ENCODE results near the gene LHFPL4. TPM values are rescaled to one million over a fixed set of nuclear protein-coding genes. Genes with fewer than 3 reads are reported as not detected.

The LHFPL4 gene
- total RNA-seq, 1 experiment from 2014 or later = not detected

DNA sequence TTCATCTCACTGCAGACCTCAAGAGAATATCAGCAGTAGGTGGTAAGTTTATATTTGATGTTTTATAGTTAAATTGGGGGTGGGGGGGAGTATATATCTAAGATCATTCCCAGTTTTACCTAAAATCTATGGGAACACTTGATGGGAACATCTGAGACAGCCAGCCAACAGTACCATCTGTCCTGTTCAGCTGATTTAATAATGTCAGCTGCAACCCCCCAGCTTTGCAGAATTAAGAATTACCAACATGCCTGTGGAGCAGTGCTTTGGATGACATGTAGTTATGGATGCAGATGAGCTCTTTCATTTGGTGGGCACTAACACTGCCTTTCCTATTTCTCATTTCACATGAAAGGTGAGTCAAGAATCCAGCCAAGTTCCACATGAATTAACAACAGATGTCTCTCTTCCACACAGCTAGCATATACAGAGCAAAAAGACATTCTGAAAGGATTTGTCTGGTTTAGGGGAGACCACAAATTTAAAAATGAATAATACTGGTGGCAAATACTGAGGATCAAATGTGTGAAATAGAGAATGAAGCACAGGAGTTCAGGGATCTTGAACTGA is 80.0 kb downstream of the LHFPL4 start:
- H3K27me3 Mint-ChIP-seq (ENCODE audit: insufficient read depth, unreplicated experiment) = no peaks in the 10 kb centered on the region
- H3K9me3 Mint-ChIP-seq (ENCODE audit: unreplicated experiment) = no peaks in the 10 kb centered on the region
- intact Hi-C loops (cut with micrococcal nuclease) = no loop called here
- H3K4me1 Mint-ChIP-seq (ENCODE audit: insufficient read depth, unreplicated experiment) = no peaks in the 10 kb centered on the region
- no TSS peak for BruUV-seq (replicated peaks)
- TF ChIP-seq, protein P1, sequence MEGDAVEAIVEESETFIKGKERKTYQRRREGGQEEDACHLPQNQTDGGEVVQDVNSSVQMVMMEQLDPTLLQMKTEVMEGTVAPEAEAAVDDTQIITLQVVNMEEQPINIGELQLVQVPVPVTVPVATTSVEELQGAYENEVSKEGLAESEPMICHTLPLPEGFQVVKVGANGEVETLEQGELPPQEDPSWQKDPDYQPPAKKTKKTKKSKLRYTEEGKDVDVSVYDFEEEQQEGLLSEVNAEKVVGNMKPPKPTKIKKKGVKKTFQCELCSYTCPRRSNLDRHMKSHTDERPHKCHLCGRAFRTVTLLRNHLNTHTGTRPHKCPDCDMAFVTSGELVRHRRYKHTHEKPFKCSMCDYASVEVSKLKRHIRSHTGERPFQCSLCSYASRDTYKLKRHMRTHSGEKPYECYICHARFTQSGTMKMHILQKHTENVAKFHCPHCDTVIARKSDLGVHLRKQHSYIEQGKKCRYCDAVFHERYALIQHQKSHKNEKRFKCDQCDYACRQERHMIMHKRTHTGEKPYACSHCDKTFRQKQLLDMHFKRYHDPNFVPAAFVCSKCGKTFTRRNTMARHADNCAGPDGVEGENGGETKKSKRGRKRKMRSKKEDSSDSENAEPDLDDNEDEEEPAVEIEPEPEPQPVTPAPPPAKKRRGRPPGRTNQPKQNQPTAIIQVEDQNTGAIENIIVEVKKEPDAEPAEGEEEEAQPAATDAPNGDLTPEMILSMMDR (IDR thresholded peaks at IDR 0.05; ENCODE audit: unreplicated experiment) = no peak
- no peak for DNase-seq (ENCODE audit: unreplicated experiment)
- peak overlapping the region; percentile 69 for H3K27ac Mint-ChIP-seq (ENCODE audit: low read depth, unreplicated experiment)
- CTCF ChIA-PET = interaction anchor here (0.7 kb wide), 1 partner anchor 727 kb away, joined by 3 read pairs; no protein-coding TSS in a partner anchor
- peaks cover 98% of the 10 kb centered on the region for H3K36me3 Mint-ChIP-seq (ENCODE audit: insufficient read depth, unreplicated experiment)
- POLR2A ChIA-PET = interaction anchor here (0.9 kb wide), 1 partner anchor 24 kb away, joined by 3 read pairs; no protein-coding TSS in a partner anchor
- H3K4me3 Mint-ChIP-seq (ENCODE audit: unreplicated experiment) = no peak overlapping the region

DNA sequence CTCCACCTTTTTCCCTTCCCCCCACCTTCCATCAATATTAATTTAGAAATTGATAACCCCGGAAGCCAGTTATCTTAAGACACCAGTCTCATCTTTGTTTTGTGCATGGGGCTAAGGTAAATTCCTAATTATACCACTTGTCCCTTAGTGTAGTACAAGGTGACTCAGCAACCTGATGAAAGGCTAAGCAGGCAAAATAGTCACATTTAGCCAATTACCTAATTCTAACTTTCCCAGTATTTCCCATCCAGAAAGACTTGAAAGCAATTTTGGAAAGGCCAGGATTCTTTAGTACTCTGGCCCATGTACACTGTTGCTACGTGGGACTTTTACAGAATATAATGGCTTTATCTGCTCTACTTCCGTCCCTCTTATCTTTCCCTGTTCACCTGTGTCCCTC is 83.6 kb downstream of the LHFPL4 start:
- peaks cover 98% of the 10 kb centered on the region for H3K36me3 Mint-ChIP-seq (ENCODE audit: insufficient read depth, unreplicated experiment)

DNA sequence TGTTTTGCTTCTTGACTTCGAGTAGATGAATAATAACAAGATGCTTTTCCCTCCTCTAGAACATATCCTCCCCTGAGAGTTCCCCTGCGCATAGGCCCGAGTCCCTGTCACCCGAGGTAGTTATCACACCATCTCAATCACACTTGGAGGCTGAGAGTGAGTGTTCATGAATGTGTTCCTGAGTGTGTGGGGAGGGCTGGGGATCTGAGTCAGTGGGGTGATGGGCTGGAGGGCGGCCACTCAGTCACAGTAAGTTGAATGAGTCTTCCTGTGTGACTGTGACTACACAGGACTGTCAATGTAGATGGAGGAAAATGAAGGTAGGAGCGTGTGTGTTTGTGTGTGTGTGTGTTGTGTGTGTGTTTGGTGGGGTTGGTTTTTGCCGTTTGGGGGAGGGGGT is 85.2 kb downstream of the LHFPL4 start:
- Mint-ChIP-seq H3K4me3 (ENCODE audit: unreplicated experiment) (no peak overlapping the region), H3K27ac (ENCODE audit: low read depth, unreplicated experiment) (peak overlapping the region; percentile 2), H3K36me3 (ENCODE audit: insufficient read depth, unreplicated experiment) (peaks cover 98% of the 10 kb centered on the region), H3K27me3 (ENCODE audit: insufficient read depth, unreplicated experiment) (no peaks in the 10 kb centered on the region), H3K4me1 (ENCODE audit: insufficient read depth, unreplicated experiment) (no peaks in the 10 kb centered on the region), H3K9me3 (ENCODE audit: unreplicated experiment) (no peaks in the 10 kb centered on the region)
- ChIA-PET CTCF (no interaction called here), POLR2A (no interaction called here)
- intact Hi-C loops (cut with micrococcal nuclease) = no loop called here
- no TSS peak for BruUV-seq (replicated peaks)
- TF ChIP-seq, protein P1 (IDR thresholded peaks at IDR 0.05; ENCODE audit: unreplicated experiment) = no peak
- no peak for DNase-seq (ENCODE audit: unreplicated experiment)

More for the DNA sequence above, 83.6 kb downstream of the LHFPL4 start:
- intact Hi-C loops (cut with micrococcal nuclease) = no loop called here
- Mint-ChIP-seq H3K9me3 (ENCODE audit: unreplicated experiment) (no peaks in the 10 kb centered on the region), H3K27ac (ENCODE audit: low read depth, unreplicated experiment) (no peak overlapping the region), H3K27me3 (ENCODE audit: insufficient read depth, unreplicated experiment) (no peaks in the 10 kb centered on the region), H3K4me1 (ENCODE audit: insufficient read depth, unreplicated experiment) (no peaks in the 10 kb centered on the region), H3K4me3 (ENCODE audit: unreplicated experiment) (no peak overlapping the region)
- ChIA-PET CTCF (no interaction called here), POLR2A (interaction anchor here (0.7 to 1.0 kb wide), 2 partner anchors 75 to 456 kb away, joined by 3 read pairs; no protein-coding TSS in a partner anchor)
- TF ChIP-seq, protein P1 (IDR thresholded peaks at IDR 0.05; ENCODE audit: unreplicated experiment) = no peak
- DNase-seq (ENCODE audit: unreplicated experiment) = no peak
- BruUV-seq (replicated peaks) = no TSS peak

DNA sequence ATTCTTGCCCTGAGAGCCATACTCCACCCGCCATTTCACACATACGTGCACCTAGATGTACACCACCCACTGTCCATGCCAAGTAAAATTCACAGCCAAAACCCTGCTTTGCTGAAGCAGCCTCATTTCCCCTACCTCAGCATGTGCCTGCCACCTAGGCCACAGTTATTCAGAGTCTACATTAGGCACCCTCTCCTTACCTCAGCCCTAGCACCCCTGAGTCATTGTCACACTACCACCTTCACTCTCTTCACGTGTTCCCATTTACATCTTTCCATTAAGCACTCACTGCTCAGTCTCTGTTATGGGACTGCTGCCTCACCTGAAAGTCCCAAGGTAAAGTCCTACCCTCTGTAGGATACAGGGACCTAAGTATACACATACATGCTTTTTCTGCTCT is 86.2 kb downstream of the LHFPL4 start:
- CTCF ChIA-PET = no interaction called here
- no peak for DNase-seq (ENCODE audit: unreplicated experiment)
- peak overlapping the region; percentile 57 for H3K27ac Mint-ChIP-seq (ENCODE audit: low read depth, unreplicated experiment)

More for the DNA sequence above, 86.2 kb downstream of the LHFPL4 start:
- H3K36me3 Mint-ChIP-seq (ENCODE audit: insufficient read depth, unreplicated experiment) = peaks cover 98% of the 10 kb centered on the region
- TF ChIP-seq, protein P1 (IDR thresholded peaks at IDR 0.05; ENCODE audit: unreplicated experiment) = no peak
- BruUV-seq (replicated peaks) = no TSS peak
- no peaks in the 10 kb centered on the region for H3K27me3 Mint-ChIP-seq (ENCODE audit: insufficient read depth, unreplicated experiment)
- no peaks in the 10 kb centered on the region for H3K4me1 Mint-ChIP-seq (ENCODE audit: insufficient read depth, unreplicated experiment)
- intact Hi-C loops (cut with micrococcal nuclease) = no loop called here
- no peak overlapping the region for H3K4me3 Mint-ChIP-seq (ENCODE audit: unreplicated experiment)
- POLR2A ChIA-PET = no interaction called here
- no peaks in the 10 kb centered on the region for H3K9me3 Mint-ChIP-seq (ENCODE audit: unreplicated experiment)
